Panc1 (cell line): Measurements from ENCODE around the gene LHFPL5.

Experiments
- POLR2AphosphoS5 ChIP-seq: IDR thresholded peaks from 2 replicates; pipeline ENCODE4 v1.6.1; 2012; ENCODE audit warnings: mild to moderate bottlenecking, low read depth, low read length, moderate library complexity
- SIN3A ChIP-seq: IDR thresholded peaks from 2 replicates; pipeline ENCODE4 v1.6.1; 2012; ENCODE audit warnings: low read depth, mild to moderate bottlenecking, low read length, moderate library complexity, borderline replicate concordance; ENCODE audit not compliant: insufficient read depth
- TF ChIP-seq, protein P1 (sequence below): fragments of 450-650 bp; IDR thresholded peaks from 2 replicates; pipeline ENCODE4 v1.5.1; 2017; ENCODE audit warnings: mild to moderate bottlenecking
- TF ChIP-seq, protein P2 (sequence below), 2 experiments: IDR thresholded peaks; 2 replicates each; pipeline ENCODE4 v1.6.1; 2011 to 2012; ENCODE audit warnings: low read depth in 2 of 2, control low read depth in 1 of 2, low read length in 1 of 2, mild to moderate bottlenecking in 1 of 2, moderate library complexity in 1 of 2; ENCODE audit not compliant: insufficient read depth in 1 of 2

DNA sequence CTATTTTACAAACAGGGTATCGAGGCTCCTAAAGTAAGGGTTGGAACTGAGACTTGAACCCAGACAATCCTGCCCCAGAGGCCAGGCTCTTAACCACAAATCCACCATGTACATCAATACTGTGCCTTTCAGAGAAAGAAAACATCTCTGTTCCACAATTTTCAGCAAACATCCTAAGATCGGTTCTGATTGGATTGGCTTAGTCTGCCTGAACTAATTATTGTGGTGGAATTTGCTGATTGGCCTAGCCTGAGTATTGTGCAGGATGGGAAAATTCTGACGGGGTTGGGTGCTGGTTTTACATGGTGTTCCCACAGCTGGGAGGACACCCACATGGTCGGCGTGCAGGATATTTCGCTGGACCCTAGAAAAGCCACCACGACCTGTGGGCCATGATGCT lies 24.4 kb upstream of the LHFPL5 start, which contains the start of gene CLPSL1:
- TF ChIP-seq, protein P1, sequence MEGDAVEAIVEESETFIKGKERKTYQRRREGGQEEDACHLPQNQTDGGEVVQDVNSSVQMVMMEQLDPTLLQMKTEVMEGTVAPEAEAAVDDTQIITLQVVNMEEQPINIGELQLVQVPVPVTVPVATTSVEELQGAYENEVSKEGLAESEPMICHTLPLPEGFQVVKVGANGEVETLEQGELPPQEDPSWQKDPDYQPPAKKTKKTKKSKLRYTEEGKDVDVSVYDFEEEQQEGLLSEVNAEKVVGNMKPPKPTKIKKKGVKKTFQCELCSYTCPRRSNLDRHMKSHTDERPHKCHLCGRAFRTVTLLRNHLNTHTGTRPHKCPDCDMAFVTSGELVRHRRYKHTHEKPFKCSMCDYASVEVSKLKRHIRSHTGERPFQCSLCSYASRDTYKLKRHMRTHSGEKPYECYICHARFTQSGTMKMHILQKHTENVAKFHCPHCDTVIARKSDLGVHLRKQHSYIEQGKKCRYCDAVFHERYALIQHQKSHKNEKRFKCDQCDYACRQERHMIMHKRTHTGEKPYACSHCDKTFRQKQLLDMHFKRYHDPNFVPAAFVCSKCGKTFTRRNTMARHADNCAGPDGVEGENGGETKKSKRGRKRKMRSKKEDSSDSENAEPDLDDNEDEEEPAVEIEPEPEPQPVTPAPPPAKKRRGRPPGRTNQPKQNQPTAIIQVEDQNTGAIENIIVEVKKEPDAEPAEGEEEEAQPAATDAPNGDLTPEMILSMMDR = no peak
- no peak for TF ChIP-seq POLR2AphosphoS5
- TF ChIP-seq, protein P2, sequence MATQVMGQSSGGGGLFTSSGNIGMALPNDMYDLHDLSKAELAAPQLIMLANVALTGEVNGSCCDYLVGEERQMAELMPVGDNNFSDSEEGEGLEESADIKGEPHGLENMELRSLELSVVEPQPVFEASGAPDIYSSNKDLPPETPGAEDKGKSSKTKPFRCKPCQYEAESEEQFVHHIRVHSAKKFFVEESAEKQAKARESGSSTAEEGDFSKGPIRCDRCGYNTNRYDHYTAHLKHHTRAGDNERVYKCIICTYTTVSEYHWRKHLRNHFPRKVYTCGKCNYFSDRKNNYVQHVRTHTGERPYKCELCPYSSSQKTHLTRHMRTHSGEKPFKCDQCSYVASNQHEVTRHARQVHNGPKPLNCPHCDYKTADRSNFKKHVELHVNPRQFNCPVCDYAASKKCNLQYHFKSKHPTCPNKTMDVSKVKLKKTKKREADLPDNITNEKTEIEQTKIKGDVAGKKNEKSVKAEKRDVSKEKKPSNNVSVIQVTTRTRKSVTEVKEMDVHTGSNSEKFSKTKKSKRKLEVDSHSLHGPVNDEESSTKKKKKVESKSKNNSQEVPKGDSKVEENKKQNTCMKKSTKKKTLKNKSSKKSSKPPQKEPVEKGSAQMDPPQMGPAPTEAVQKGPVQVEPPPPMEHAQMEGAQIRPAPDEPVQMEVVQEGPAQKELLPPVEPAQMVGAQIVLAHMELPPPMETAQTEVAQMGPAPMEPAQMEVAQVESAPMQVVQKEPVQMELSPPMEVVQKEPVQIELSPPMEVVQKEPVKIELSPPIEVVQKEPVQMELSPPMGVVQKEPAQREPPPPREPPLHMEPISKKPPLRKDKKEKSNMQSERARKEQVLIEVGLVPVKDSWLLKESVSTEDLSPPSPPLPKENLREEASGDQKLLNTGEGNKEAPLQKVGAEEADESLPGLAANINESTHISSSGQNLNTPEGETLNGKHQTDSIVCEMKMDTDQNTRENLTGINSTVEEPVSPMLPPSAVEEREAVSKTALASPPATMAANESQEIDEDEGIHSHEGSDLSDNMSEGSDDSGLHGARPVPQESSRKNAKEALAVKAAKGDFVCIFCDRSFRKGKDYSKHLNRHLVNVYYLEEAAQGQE (IDR thresholded peaks at IDR 0.05; ENCODE audit: insufficient read depth in 1 of 2, low read depth in 2 of 2, low read length in 1 of 2) = no peak
- TF ChIP-seq SIN3A = no peak
